ACC112 (cell line): ENCODE data around the gene ADIPOR2.
A peak's percentile ranks its signal among the peaks of the same experiment; 100 is the strongest.

Experiments used
- H2AFZ ChIP-seq: fragments of 200-600 bp; sonication (generic); one replicate; pipeline ENCODE4 v1.6.0; 2017; ENCODE audit warnings: antibody characterized with exemption, low read length; ENCODE audit not compliant: unreplicated experiment
- H3K27ac ChIP-seq: fragments of 200-600 bp; sonication (generic); 2 replicates; pipeline ENCODE4 v1.5.1; 2014; ENCODE audit warnings: low read depth, mild to moderate bottlenecking, antibody characterized with exemption, low read length, moderate library complexity
- H3K27me3 ChIP-seq: fragments of 200-600 bp; sonication (generic); 2 replicates; pipeline ENCODE4 v1.6.1; 2014; ENCODE audit warnings: mild to moderate bottlenecking, antibody characterized with exemption, low read length, moderate library complexity, mixed read lengths; ENCODE audit not compliant: insufficient read depth
- H3K36me3 ChIP-seq: fragments of 200-600 bp; sonication (generic); 2 replicates; pipeline ENCODE4 v1.6.1; 2016; ENCODE audit warnings: mild to moderate bottlenecking, antibody characterized with exemption, low read length, moderate library complexity, mixed read lengths; ENCODE audit not compliant: insufficient read depth
- H3K4me1 ChIP-seq: fragments of 200-600 bp; sonication (generic); one replicate; pipeline ENCODE4 v1.6.1; 2016; ENCODE audit warnings: low read length, mixed read lengths; ENCODE audit not compliant: insufficient read depth, unreplicated experiment, control insufficient read depth
- H3K4me3 ChIP-seq: fragments of 200-600 bp; sonication (generic); 2 replicates; pipeline ENCODE4 v1.5.1; 2014; ENCODE audit warnings: mild to moderate bottlenecking, low read depth, low read length
- H3K79me2 ChIP-seq: fragments of 200-600 bp; sonication (generic); one replicate; pipeline ENCODE4 v1.6.0; 2016; ENCODE audit warnings: low read length; ENCODE audit not compliant: control insufficient read depth, unreplicated experiment, insufficient read depth

ADIPOR2 gene

GRCh38 chr12:1666685-1667162 is 24.1 kb upstream of the ADIPOR2 start:
- Histone ChIP-seq H3K4me1 (peaks cover 3% of the 10 kb centered on the region), H3K79me2 (no peaks in the 10 kb centered on the region), H3K4me3 (no peak overlapping the region), H2AFZ (peak overlapping the region; percentile 40), H3K27ac (no peak overlapping the region), H3K27me3 (peaks cover 8% of the 10 kb centered on the region; the same call in 1 of the 2 replicates), H3K36me3 (no peaks in the 10 kb centered on the region)

- no peak overlapping the region for H2AFZ ChIP-seq
- H3K36me3 ChIP-seq: no peaks in the 10 kb centered on the region
- H3K79me2 ChIP-seq: no peaks in the 10 kb centered on the region
- no peak overlapping the region for H3K27ac ChIP-seq
- no peaks in the 10 kb centered on the region for H3K27me3 ChIP-seq
- peaks cover 3% of the 10 kb centered on the region for H3K4me1 ChIP-seq
- no peak overlapping the region for H3K4me3 ChIP-seq
These were observed 21.9 kb upstream of the ADIPOR2 start for GRCh38 chr12:1668833-1669543.

GRCh38 chr12:1670358-1671268 is 20.3 kb upstream of the ADIPOR2 start:
- Histone ChIP-seq H3K27me3 (no peaks in the 10 kb centered on the region), H3K4me1 (peaks cover 3% of the 10 kb centered on the region), H3K4me3 (no peak overlapping the region), H3K27ac (no peak overlapping the region), H2AFZ (no peak overlapping the region), H3K36me3 (no peaks in the 10 kb centered on the region), H3K79me2 (no peaks in the 10 kb centered on the region)

- Histone ChIP-seq H3K27me3 (no peaks in the 10 kb centered on the region), H2AFZ (no peak overlapping the region), H3K36me3 (no peaks in the 10 kb centered on the region), H3K27ac (no peak overlapping the region), H3K79me2 (no peaks in the 10 kb centered on the region), H3K4me1 (no peaks in the 10 kb centered on the region), H3K4me3 (no peak overlapping the region)
These were observed 14.8 kb upstream of the ADIPOR2 start for GRCh38 chr12:1676043-1676442.

GRCh38 chr12:1680804-1681492 is 9.9 kb upstream of the ADIPOR2 start:
- Histone ChIP-seq H3K36me3 (no peaks in the 10 kb centered on the region), H3K4me3 (no peak overlapping the region), H2AFZ (no peak overlapping the region), H3K79me2 (no peaks in the 10 kb centered on the region), H3K4me1 (no peaks in the 10 kb centered on the region), H3K27me3 (no peaks in the 10 kb centered on the region), H3K27ac (no peak overlapping the region)

GRCh38 chr12:1681493-1681807 is 9.4 kb upstream of the ADIPOR2 start:
- Histone ChIP-seq H3K79me2 (no peaks in the 10 kb centered on the region), H3K4me1 (no peaks in the 10 kb centered on the region), H2AFZ (no peak overlapping the region), H3K4me3 (no peak overlapping the region), H3K27ac (no peak overlapping the region), H3K27me3 (no peaks in the 10 kb centered on the region), H3K36me3 (no peaks in the 10 kb centered on the region)

GRCh38 chr12:1688086-1688710 is 2.7 kb upstream of the ADIPOR2 start:
- H3K4me3 ChIP-seq: no peak overlapping the region
- no peaks in the 10 kb centered on the region for H3K36me3 ChIP-seq
- no peak overlapping the region for H3K27ac ChIP-seq
- no peak overlapping the region for H2AFZ ChIP-seq
- H3K27me3 ChIP-seq: no peaks in the 10 kb centered on the region
- H3K79me2 ChIP-seq: peaks cover 22% of the 10 kb centered on the region
- peaks cover 11% of the 10 kb centered on the region for H3K4me1 ChIP-seq

- peak overlapping the region; percentile 74 for H3K4me3 ChIP-seq
- H3K79me2 ChIP-seq: peaks cover 44% of the 10 kb centered on the region
- H2AFZ ChIP-seq: no peak overlapping the region
- peak overlapping the region; percentile 82 for H3K27ac ChIP-seq
- no peaks in the 10 kb centered on the region for H3K36me3 ChIP-seq
- H3K4me1 ChIP-seq: peaks cover 11% of the 10 kb centered on the region
- H3K27me3 ChIP-seq: no peaks in the 10 kb centered on the region
These were observed 495 bp downstream of the ADIPOR2 start for GRCh38 chr12:1691123-1692007.

GRCh38 chr12:1692226-1692625 is 1.4 kb downstream of the ADIPOR2 start:
- H3K27me3 ChIP-seq: no peaks in the 10 kb centered on the region
- H3K79me2 ChIP-seq: peaks cover 52% of the 10 kb centered on the region
- peak overlapping the region; percentile 74 for H3K4me3 ChIP-seq
- peaks cover 17% of the 10 kb centered on the region for H3K4me1 ChIP-seq
- H3K36me3 ChIP-seq: no peaks in the 10 kb centered on the region
- no peak overlapping the region for H3K27ac ChIP-seq
- no peak overlapping the region for H2AFZ ChIP-seq
